Panc1 (cell line): ENCODE measurements around the gene BHMT2. TPM values are rescaled to one million over a fixed set of nuclear protein-coding genes. Genes with fewer than 3 reads are reported as not detected.

Experiments
- ATAC-seq: fragments of 200-7000 bp; cut with Tn5 transposase; 2 replicates; pipeline ENCODE4 v1.9.1; 2020; ENCODE audit warnings: mild to moderate bottlenecking, moderate library complexity
- BruUV-seq: library from RNA; stranded (reverse); fragments of 400-500 nt; replicated peaks from 2 replicates; lab custom pipeline; 2021; lab: Mats Ljungman, UMichigan
- CTCF ChIA-PET: fragments of 300-600 bp; sonication (Branson Sonifier 250); formaldehyde crosslinking; loops from one replicate; lab custom pipeline; 2022; ENCODE audit warnings: antibody characterized with exemption; lab: Charles Lee
- POLR2A ChIA-PET: fragments of 300-600 bp; sonication (Branson Sonifier 250); formaldehyde crosslinking; loops from one replicate; lab custom pipeline; 2022; ENCODE audit warnings: antibody characterized with exemption; lab: Charles Lee
- DNase-seq: peaks from one replicate; pipeline ENCODE4 v3.0.0-alpha.2; 2010; ENCODE audit warnings: low read depth, low spot score
- H3K27ac ChIP-seq: 2 replicates; pipeline ENCODE4 v1.5.1; 2011; ENCODE audit warnings: mild to moderate bottlenecking, low read length, inconsistent platforms
- H3K27me3 ChIP-seq: fragments of 200-500 bp; sonication (Bioruptor generic); 2 replicates; pipeline ENCODE4 v1.6.0; 2014; ENCODE audit warnings: low read length, inconsistent platforms; ENCODE audit not compliant: control insufficient read depth, insufficient read depth
- H3K36me3 ChIP-seq: fragments of 200-500 bp; sonication (Bioruptor generic); 2 replicates; pipeline ENCODE4 v1.5.1; 2014; ENCODE audit warnings: inconsistent platforms, mild to moderate bottlenecking, low read length, moderate library complexity; ENCODE audit not compliant: control insufficient read depth, insufficient read depth
- H3K4me1 ChIP-seq: 2 replicates; pipeline ENCODE4 v1.5.1; 2011; ENCODE audit warnings: inconsistent platforms, mild to moderate bottlenecking, low read length, moderate library complexity; ENCODE audit not compliant: control insufficient read depth, insufficient read depth
- H3K4me3 ChIP-seq, 2 experiments: 2 replicates each; pipeline ENCODE4 v1.5.1; 2011 to 2012; ENCODE audit warnings: low read depth in 2 of 2, low read length in 2 of 2, mild to moderate bottlenecking in 2 of 2, inconsistent platforms in 1 of 2, moderate library complexity in 1 of 2
- H3K9me3 ChIP-seq: fragments of 200-500 bp; sonication (Bioruptor generic); 2 replicates; pipeline ENCODE4 v1.5.1; 2014; ENCODE audit warnings: low read depth, mild to moderate bottlenecking, inconsistent platforms, low read length, moderate library complexity; ENCODE audit not compliant: control insufficient read depth, insufficient read depth
- POLR2AphosphoS5 ChIP-seq: IDR thresholded peaks from 2 replicates; pipeline ENCODE4 v1.6.1; 2012; ENCODE audit warnings: mild to moderate bottlenecking, low read depth, low read length, moderate library complexity
- SIN3A ChIP-seq: IDR thresholded peaks from 2 replicates; pipeline ENCODE4 v1.6.1; 2012; ENCODE audit warnings: low read depth, mild to moderate bottlenecking, low read length, moderate library complexity, borderline replicate concordance; ENCODE audit not compliant: insufficient read depth
- TCF7L2 ChIP-seq: IDR thresholded peaks from 2 replicates; pipeline ENCODE4 v1.6.1; 2011; ENCODE audit warnings: mild to moderate bottlenecking, low read depth, low read length, inconsistent platforms
- in situ Hi-C: cut with HindIII; loops from 2 replicates; pipeline ENCODE4 v1.10.0; 2016; ENCODE audit warnings: low sequenced_read_pairs, low pct_unique_long_range_greater_than_20kb
- intact Hi-C: fragments of 100-400 bp; cut with micrococcal nuclease; formaldehyde crosslinking; loops from one replicate; pipeline ENCODE4 v1.10.0; 2022; ENCODE audit not compliant: unreplicated experiment
- total RNA-seq: library from RNA; stranded (reverse); gene quantifications from one replicate; pipeline ENCODE4 v1.2.1, GENCODE V29; 2021; ENCODE audit not compliant: unreplicated experiment
- TF ChIP-seq, protein P1 (sequence below), 2 experiments: IDR thresholded peaks; 2 replicates each; pipeline ENCODE4 v1.6.1; 2011 to 2012; ENCODE audit warnings: low read depth in 2 of 2, control low read depth in 1 of 2, low read length in 1 of 2, mild to moderate bottlenecking in 1 of 2, moderate library complexity in 1 of 2; ENCODE audit not compliant: insufficient read depth in 1 of 2
- TF ChIP-seq, protein P2 (sequence below): fragments of 450-650 bp; IDR thresholded peaks from 2 replicates; pipeline ENCODE4 v1.5.1; 2017; ENCODE audit warnings: mild to moderate bottlenecking

The BHMT2 gene
- total RNA-seq, 1 experiment from 2014 or later: not detected

- CTCF ChIA-PET: interaction anchor here (0.6 kb wide), 1 partner anchor 81 kb away, joined by 3 read pairs; no protein-coding TSS in a partner anchor
- H3K27ac ChIP-seq: no peak overlapping the region
- POLR2A ChIA-PET: interaction anchor here (0.9 kb wide), 1 partner anchor 14 kb away, joined by 3 read pairs; no protein-coding TSS in a partner anchor
- in situ Hi-C loops (no loop called here), intact Hi-C loops (no loop called here)
- no peak for ATAC-seq
- 0 out of 2 replicates have a peak, but pooled peaks cover 3% of the 10 kb centered on the region for H3K27me3 ChIP-seq
- no TSS peak for BruUV-seq
- H3K4me1 ChIP-seq: no peaks in the 10 kb centered on the region
- no peaks in the 10 kb centered on the region for H3K36me3 ChIP-seq
- TF ChIP-seq SIN3A (no peak), POLR2AphosphoS5 (no peak)
- TF ChIP-seq, protein P1, sequence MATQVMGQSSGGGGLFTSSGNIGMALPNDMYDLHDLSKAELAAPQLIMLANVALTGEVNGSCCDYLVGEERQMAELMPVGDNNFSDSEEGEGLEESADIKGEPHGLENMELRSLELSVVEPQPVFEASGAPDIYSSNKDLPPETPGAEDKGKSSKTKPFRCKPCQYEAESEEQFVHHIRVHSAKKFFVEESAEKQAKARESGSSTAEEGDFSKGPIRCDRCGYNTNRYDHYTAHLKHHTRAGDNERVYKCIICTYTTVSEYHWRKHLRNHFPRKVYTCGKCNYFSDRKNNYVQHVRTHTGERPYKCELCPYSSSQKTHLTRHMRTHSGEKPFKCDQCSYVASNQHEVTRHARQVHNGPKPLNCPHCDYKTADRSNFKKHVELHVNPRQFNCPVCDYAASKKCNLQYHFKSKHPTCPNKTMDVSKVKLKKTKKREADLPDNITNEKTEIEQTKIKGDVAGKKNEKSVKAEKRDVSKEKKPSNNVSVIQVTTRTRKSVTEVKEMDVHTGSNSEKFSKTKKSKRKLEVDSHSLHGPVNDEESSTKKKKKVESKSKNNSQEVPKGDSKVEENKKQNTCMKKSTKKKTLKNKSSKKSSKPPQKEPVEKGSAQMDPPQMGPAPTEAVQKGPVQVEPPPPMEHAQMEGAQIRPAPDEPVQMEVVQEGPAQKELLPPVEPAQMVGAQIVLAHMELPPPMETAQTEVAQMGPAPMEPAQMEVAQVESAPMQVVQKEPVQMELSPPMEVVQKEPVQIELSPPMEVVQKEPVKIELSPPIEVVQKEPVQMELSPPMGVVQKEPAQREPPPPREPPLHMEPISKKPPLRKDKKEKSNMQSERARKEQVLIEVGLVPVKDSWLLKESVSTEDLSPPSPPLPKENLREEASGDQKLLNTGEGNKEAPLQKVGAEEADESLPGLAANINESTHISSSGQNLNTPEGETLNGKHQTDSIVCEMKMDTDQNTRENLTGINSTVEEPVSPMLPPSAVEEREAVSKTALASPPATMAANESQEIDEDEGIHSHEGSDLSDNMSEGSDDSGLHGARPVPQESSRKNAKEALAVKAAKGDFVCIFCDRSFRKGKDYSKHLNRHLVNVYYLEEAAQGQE (IDR thresholded peaks at IDR 0.05; ENCODE audit: insufficient read depth in 1 of 2, low read depth in 2 of 2, low read length in 1 of 2): no peak
- no peak overlapping the region for H3K4me3 ChIP-seq
- H3K9me3 ChIP-seq: no peaks in the 10 kb centered on the region
- no peak for DNase-seq
Measured at GRCh38 chr5:79119486-79119885, 49.9 kb downstream of the BHMT2 start.

DNA sequence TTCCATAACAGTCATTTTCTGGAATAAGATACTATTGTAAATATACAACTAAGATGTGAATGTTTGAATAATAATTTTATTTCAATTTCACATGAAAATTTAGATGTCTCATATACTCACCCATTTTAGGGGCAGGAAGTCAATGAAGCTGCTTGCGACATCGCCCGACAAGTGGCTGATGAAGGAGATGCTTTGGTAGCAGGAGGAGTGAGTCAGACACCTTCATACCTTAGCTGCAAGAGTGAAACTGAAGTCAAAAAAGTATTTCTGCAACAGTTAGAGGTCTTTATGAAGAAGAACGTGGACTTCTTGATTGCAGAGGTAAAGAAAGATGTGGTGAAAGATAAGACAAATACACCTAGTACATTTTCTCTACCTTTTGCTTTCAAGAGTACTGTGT is 50.7 kb downstream of the BHMT2 start:
- DNase-seq (no peak), ATAC-seq (no peak)
- H3K4me3 ChIP-seq: no peak overlapping the region
- BruUV-seq: no TSS peak
- no peaks in the 10 kb centered on the region for H3K4me1 ChIP-seq
- no peak overlapping the region for H3K27ac ChIP-seq
- H3K27me3 ChIP-seq: no peaks in the 10 kb centered on the region
- no peak for TF ChIP-seq SIN3A
- TF ChIP-seq, protein P1 (IDR thresholded peaks at IDR 0.05; ENCODE audit: insufficient read depth in 1 of 2, low read depth in 2 of 2, low read length in 1 of 2): no peak
- TF ChIP-seq, protein P2, sequence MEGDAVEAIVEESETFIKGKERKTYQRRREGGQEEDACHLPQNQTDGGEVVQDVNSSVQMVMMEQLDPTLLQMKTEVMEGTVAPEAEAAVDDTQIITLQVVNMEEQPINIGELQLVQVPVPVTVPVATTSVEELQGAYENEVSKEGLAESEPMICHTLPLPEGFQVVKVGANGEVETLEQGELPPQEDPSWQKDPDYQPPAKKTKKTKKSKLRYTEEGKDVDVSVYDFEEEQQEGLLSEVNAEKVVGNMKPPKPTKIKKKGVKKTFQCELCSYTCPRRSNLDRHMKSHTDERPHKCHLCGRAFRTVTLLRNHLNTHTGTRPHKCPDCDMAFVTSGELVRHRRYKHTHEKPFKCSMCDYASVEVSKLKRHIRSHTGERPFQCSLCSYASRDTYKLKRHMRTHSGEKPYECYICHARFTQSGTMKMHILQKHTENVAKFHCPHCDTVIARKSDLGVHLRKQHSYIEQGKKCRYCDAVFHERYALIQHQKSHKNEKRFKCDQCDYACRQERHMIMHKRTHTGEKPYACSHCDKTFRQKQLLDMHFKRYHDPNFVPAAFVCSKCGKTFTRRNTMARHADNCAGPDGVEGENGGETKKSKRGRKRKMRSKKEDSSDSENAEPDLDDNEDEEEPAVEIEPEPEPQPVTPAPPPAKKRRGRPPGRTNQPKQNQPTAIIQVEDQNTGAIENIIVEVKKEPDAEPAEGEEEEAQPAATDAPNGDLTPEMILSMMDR: no peak
- TF ChIP-seq TCF7L2: no peak
- no peak for TF ChIP-seq POLR2AphosphoS5
- POLR2A ChIA-PET: no interaction called here
- CTCF ChIA-PET: interaction anchor here (0.6 kb wide), 1 partner anchor 80 kb away, joined by 3 read pairs; no protein-coding TSS in a partner anchor
- in situ Hi-C loops: no loop called here
- intact Hi-C loops: no loop called here
- H3K9me3 ChIP-seq: no peaks in the 10 kb centered on the region
- H3K36me3 ChIP-seq: no peaks in the 10 kb centered on the region
